C4-2B (cell line): ENCODE results near the gene MOV10L1.

Source experiments
- ZFX ChIP-seq: fragments of 450-650 bp; IDR thresholded peaks from 2 replicates; pipeline ENCODE4 v1.6.1; 2017
- TF ChIP-seq, protein P1 (sequence below): fragments of 450-650 bp; conservative IDR thresholded peaks from 2 replicates; pipeline ENCODE4 v1.5.1; 2017; ENCODE audit warnings: mild to moderate bottlenecking

DNA sequence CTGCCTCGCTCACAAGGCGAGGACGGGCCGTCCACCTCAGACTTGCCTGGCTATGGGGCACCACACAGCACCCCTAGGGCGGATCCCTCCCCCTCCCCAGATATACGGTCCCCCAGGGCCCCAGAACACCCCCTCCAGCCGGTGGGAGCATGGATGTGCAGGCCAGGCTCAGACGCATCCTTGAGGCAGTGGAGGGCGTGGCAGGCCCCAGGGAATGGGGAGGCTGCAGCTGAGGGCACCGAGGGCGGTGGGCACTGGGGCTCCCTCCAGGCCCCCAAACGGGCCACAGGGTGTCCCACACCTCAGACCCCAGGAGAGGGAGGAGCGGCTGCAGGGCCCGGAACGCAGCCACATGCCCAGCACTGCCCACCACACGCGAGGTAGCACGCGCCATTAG is 43.8 kb upstream of the MOV10L1 start:
- TF ChIP-seq, protein P1, sequence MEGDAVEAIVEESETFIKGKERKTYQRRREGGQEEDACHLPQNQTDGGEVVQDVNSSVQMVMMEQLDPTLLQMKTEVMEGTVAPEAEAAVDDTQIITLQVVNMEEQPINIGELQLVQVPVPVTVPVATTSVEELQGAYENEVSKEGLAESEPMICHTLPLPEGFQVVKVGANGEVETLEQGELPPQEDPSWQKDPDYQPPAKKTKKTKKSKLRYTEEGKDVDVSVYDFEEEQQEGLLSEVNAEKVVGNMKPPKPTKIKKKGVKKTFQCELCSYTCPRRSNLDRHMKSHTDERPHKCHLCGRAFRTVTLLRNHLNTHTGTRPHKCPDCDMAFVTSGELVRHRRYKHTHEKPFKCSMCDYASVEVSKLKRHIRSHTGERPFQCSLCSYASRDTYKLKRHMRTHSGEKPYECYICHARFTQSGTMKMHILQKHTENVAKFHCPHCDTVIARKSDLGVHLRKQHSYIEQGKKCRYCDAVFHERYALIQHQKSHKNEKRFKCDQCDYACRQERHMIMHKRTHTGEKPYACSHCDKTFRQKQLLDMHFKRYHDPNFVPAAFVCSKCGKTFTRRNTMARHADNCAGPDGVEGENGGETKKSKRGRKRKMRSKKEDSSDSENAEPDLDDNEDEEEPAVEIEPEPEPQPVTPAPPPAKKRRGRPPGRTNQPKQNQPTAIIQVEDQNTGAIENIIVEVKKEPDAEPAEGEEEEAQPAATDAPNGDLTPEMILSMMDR, result no peak
- no peak for TF ChIP-seq ZFX
